GM23338 (cell line): ENCODE measurements around the gene TMC2.

Source experiments
- EZH2 ChIP-seq: fragments of 200-600 bp; sonication (generic); IDR thresholded peaks from one replicate; pipeline ENCODE4 v1.8.0; 2017; ENCODE audit warnings: antibody characterized with exemption, mild to moderate bottlenecking, low read depth; ENCODE audit not compliant: unreplicated experiment
- POLR2AphosphoS5 ChIP-seq: IDR thresholded peaks from 2 replicates; pipeline ENCODE4 v1.6.1; 2016; ENCODE audit warnings: antibody characterized with exemption, low read depth
- TF ChIP-seq, protein P1 (sequence below), 2 experiments: fragments of 200-600 bp in 1 of 2; sonication (generic) in 1 of 2; conservative IDR thresholded peaks; 2 replicates each; pipeline versions ENCODE4 v1.5.1 to v1.6.1; 2016 to 2017; ENCODE audit warnings: antibody characterized with exemption in 2 of 2, low read depth in 2 of 2, mild to moderate bottlenecking in 2 of 2, moderate library complexity in 1 of 2
- TF ChIP-seq, protein P2 (sequence below): IDR thresholded peaks from one replicate; pipeline ENCODE4 v1.6.1; 2018; ENCODE audit warnings: antibody characterized with exemption; ENCODE audit not compliant: unreplicated experiment

DNA sequence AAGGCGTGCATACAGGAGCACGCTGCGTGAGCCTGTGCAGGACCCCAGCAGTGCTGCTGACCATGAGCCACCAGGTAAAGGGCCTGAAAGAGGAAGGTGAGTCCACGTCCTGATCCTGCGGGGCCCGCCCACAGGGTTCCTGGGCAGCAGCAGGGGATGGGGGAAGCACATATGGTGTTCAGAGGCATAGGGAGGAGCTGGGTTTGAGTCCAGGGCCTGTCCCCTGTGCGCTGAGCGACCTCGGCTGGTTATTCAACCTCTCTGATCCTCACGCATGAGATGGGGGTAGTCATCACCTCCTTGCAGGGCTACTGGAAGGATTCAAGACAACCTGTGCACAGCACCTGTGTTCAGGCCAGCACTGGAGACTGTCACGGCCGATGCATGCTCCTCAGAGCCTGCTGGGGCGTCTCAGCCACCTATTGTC, at the start of gene TMC2:
- TF ChIP-seq, protein P1, sequence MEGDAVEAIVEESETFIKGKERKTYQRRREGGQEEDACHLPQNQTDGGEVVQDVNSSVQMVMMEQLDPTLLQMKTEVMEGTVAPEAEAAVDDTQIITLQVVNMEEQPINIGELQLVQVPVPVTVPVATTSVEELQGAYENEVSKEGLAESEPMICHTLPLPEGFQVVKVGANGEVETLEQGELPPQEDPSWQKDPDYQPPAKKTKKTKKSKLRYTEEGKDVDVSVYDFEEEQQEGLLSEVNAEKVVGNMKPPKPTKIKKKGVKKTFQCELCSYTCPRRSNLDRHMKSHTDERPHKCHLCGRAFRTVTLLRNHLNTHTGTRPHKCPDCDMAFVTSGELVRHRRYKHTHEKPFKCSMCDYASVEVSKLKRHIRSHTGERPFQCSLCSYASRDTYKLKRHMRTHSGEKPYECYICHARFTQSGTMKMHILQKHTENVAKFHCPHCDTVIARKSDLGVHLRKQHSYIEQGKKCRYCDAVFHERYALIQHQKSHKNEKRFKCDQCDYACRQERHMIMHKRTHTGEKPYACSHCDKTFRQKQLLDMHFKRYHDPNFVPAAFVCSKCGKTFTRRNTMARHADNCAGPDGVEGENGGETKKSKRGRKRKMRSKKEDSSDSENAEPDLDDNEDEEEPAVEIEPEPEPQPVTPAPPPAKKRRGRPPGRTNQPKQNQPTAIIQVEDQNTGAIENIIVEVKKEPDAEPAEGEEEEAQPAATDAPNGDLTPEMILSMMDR (conservative IDR thresholded peaks at IDR 0.05; ENCODE audit: low read depth in 2 of 2) = no peak
- TF ChIP-seq, protein P2, sequence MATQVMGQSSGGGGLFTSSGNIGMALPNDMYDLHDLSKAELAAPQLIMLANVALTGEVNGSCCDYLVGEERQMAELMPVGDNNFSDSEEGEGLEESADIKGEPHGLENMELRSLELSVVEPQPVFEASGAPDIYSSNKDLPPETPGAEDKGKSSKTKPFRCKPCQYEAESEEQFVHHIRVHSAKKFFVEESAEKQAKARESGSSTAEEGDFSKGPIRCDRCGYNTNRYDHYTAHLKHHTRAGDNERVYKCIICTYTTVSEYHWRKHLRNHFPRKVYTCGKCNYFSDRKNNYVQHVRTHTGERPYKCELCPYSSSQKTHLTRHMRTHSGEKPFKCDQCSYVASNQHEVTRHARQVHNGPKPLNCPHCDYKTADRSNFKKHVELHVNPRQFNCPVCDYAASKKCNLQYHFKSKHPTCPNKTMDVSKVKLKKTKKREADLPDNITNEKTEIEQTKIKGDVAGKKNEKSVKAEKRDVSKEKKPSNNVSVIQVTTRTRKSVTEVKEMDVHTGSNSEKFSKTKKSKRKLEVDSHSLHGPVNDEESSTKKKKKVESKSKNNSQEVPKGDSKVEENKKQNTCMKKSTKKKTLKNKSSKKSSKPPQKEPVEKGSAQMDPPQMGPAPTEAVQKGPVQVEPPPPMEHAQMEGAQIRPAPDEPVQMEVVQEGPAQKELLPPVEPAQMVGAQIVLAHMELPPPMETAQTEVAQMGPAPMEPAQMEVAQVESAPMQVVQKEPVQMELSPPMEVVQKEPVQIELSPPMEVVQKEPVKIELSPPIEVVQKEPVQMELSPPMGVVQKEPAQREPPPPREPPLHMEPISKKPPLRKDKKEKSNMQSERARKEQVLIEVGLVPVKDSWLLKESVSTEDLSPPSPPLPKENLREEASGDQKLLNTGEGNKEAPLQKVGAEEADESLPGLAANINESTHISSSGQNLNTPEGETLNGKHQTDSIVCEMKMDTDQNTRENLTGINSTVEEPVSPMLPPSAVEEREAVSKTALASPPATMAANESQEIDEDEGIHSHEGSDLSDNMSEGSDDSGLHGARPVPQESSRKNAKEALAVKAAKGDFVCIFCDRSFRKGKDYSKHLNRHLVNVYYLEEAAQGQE = no peak
- TF ChIP-seq EZH2 (no peak), POLR2AphosphoS5 (no peak)
